Body of pancreas (tissue), 4 donors: ENCODE data around the gene ZNF273. TPM values are rescaled to one million over a fixed set of nuclear protein-coding genes. Genes with fewer than 3 reads are reported as not detected.
A peak's percentile ranks its signal among the peaks of the same experiment; 100 is the strongest.

ENCODE experiments used
- ATAC-seq: fragments of 150-250 bp; one replicate; pipeline ENCODE4 v1.9.1; 2016
- DNase-seq, 4 donors: peaks; one replicate each; pipeline ENCODE4 v3.0.0-alpha.2; 2019
- H3K27ac ChIP-seq, 4 donors: fragments of 200-600 bp; sonication (generic); 1 replicate in 3 of 4; 2 replicates in 1 of 4; pipeline versions ENCODE4 v1.5.1 to v1.6.1; 2016 to 2019; ENCODE audit warnings: mild to moderate bottlenecking in 1 of 4, mixed read lengths in 1 of 4, moderate library complexity in 1 of 4
- H3K27me3 ChIP-seq, 2 donors: fragments of 200-600 bp; sonication (generic); one replicate each; pipeline ENCODE4 v1.6.0; 2016; ENCODE audit warnings: mild to moderate bottlenecking in 1 of 2
- H3K36me3 ChIP-seq, 2 donors: fragments of 200-600 bp; sonication (generic); replicated peaks in 1 of 2; 2 replicates each; pipeline ENCODE4 v1.5.1; 2016; ENCODE audit warnings: low read depth in 2 of 2; ENCODE audit not compliant: insufficient read depth in 1 of 2
- H3K4me1 ChIP-seq: fragments of 200-600 bp; sonication (generic); one replicate; pipeline ENCODE4 v1.6.0; 2016
- H3K4me3 ChIP-seq, 2 donors: fragments of 200-600 bp; sonication (generic); 1 replicate in 1 of 2; 2 replicates in 1 of 2; pipeline ENCODE4 v1.5.1; 2016 to 2019
- H3K9me3 ChIP-seq, 3 donors: fragments of 200-600 bp; sonication (generic); 1 replicate in 2 of 3; 2 replicates in 1 of 3; pipeline ENCODE4 v1.5.1; 2016
- CTCF ChIP-seq, 7 experiments: fragments of 450-650 bp in 4 of 7; fragments of 200-600 bp in 3 of 7; sonication (generic) in 3 of 7; IDR thresholded peaks; one replicate each; pipeline ENCODE4 v1.5.1; 2016 to 2019; ENCODE audit warnings: antibody characterized with exemption in 7 of 7
- POLR2A ChIP-seq, 3 donors: fragments of 450-650 bp; IDR thresholded peaks; one replicate each; pipeline ENCODE4 v1.6.1; 2016; ENCODE audit warnings: antibody characterized with exemption in 3 of 3, mild to moderate bottlenecking in 2 of 3
- WGBS, 2 donors: methylation state at CpG; one replicate each; pipeline ENCODE4 v1.1.5; 2017; 5-methylcytosine and 5-hydroxymethylcytosine counted together
- intact Hi-C: fragments of 100-400 bp; cut with DNase I; formaldehyde crosslinking; loops from one replicate; pipeline ENCODE4 v1.15.1; 2023
- total RNA-seq, 2 donors: library from RNA; depleted of rRNA; stranded (reverse); fragments of >200 nt; gene quantifications; one replicate each; pipeline ENCODE4 v1.1.0, GENCODE V29; 2016

Gene ZNF273
- total RNA-seq, 2 donors from 2014 or later, result 4.2 to 19.4 TPM

DNA sequence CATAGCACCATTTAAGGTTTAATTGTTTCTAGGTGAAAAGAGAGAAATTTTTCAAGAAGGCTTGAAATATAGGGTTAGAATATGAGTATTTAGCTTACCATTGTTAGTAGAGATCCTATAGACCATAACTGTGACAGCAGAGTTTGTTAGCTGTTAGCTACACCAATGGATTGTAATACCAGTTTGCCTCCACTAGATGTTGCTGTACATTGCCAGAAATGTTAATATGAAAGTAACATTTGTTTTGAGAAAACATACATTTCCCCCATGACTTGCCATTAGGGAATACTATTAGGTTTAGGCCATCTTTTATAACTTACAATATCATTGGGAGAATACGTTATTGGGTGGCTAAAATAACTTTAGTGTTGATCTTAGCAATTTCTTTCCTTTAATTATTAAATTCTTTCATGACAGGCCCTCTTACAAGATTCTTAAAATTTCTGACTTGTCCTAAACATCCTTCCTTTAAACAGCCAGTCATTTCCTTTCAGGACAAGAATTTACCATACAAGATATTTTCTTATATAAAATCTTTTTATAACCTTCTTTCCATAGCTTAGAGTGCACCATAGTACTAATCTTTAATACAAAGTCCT, 48.3 kb downstream of the ZNF273 start:
- WGBS, 2 donors, result 2 to 3% methylated on average over 1 of the region's 1 CpG
- Histone ChIP-seq H3K36me3 (no peaks in the 10 kb centered on the region), H3K27me3 (peaks cover 0 to 6% of the 10 kb centered on the region in 2 donors), H3K9me3 (no peaks in the 10 kb centered on the region), H3K27ac (no peak overlapping the region), H3K4me1 (peaks cover 12% of the 10 kb centered on the region), H3K4me3 (no peak overlapping the region)
- DNase-seq (peak in 1 of 4 donors; percentile 37), ATAC-seq (peak; percentile 70)
- intact Hi-C loops, result no loop called here
- TF ChIP-seq POLR2A (IDR thresholded peaks at IDR 0.05) (no peak), CTCF (IDR thresholded peaks at IDR 0.05) (peak; percentile 55 to 87 (median 84))

DNA sequence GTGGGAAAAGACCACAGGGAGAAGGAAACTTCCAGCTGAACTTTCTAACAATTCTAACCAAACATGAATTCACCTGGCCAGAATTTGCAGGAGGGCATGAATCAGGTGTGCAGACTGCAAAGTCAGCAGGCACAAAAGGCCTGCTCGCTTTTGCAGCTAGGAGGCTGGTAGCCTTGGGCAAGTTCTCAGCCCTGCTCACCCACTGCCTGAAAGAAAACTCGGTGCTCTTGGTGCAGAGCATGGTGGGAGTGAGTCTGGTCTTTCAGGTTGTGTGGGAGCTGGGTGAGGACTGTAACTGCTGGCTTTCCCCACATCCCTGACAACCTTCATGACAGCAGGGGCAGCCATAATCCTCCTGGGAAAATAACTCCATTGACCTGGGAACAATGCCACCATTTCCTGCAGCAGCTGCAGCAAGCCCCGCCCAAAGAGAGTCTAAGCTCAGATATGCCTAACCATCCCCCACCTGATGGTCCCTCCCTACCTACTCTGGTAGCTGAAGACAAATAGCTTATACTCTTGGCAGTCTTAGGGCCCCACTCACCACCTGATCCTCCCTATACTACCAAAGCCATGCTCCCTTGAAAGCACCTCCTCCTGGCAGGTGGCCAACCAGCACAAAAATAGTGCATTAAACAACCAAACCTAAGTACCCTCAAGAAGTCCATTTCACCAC, 56.1 kb downstream of the ZNF273 start:
- no peaks in the 10 kb centered on the region for H3K4me1 ChIP-seq
- ATAC-seq (no peak), DNase-seq (no peak)
- no peaks in the 10 kb centered on the region for H3K9me3 ChIP-seq
- no peak overlapping the region for H3K4me3 ChIP-seq
- no peak overlapping the region for H3K27ac ChIP-seq
- H3K27me3 ChIP-seq, result no peaks in the 10 kb centered on the region
- no peaks in the 10 kb centered on the region for H3K36me3 ChIP-seq
- WGBS, 2 donors, result 74 to 87% methylated on average over 3 of the region's 3 CpGs
- TF ChIP-seq POLR2A (IDR thresholded peaks at IDR 0.05), result no peak
- TF ChIP-seq CTCF (IDR thresholded peaks at IDR 0.05), result no peak
- intact Hi-C loops, result loop anchor here (5.0 kb wide), 1 partner anchor 263 kb away; no protein-coding TSS in a partner anchor

DNA sequence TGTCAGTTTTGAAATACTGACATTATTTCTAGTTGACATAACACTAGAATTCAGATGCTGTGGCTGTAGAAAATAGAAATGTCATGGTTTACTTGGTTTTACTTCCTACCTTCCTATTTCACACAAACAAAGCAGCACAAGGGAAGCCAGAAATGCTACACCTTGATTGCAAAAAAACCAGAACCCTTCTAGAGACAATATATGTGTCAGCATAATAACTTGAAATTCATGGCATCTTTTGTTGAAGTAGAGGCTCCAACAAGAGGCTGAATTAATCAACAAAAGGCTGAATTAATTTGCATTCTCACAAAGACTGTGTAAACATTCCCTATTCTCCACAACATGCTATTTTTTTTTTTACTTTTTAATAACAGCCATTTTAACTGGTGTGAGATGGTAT, 62.5 kb downstream of the ZNF273 start:
- TF ChIP-seq CTCF (IDR thresholded peaks at IDR 0.05), result no peak
- TF ChIP-seq POLR2A (IDR thresholded peaks at IDR 0.05), result no peak
- DNase-seq, result no peak
- no peaks in the 10 kb centered on the region for H3K27me3 ChIP-seq
- ATAC-seq, result no peak
- H3K4me1 ChIP-seq, result no peaks in the 10 kb centered on the region
- H3K4me3 ChIP-seq, result no peak overlapping the region
- H3K9me3 ChIP-seq, result no peaks in the 10 kb centered on the region
- no peaks in the 10 kb centered on the region for H3K36me3 ChIP-seq
- no peak overlapping the region for H3K27ac ChIP-seq
- intact Hi-C loops, result no loop called here

DNA sequence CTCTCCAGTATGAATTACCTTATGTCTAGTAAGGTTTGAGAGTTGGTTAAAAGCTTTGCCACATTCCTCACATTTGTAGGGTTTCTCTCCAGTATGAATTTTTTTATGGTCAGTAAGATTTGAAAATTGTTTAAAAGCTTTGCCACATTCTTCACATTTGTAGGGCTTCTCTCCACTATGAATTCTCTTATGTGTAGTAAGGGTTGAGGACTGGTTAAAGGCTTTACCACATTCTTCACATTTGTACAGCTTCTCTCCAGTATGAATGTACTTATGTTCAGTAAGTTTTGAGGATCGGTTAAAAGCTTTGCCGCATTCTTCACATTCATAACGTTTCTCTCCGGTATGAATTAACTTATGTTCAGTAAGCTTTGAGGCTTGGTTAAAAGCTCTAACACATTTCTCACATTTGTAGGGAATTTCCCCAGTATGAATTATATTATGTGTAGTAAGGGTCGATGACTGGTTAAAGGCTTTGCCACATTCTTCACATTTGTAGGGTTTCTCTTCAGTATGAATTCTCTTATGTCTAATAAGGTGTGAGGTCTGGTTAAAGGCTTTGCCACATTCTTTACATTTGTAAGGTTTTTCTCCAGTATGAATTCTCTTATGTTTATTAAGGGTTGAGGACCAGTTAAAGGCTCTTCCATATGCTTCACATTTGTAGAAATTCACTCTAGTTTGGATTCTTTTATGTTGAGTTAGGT, 75.6 kb downstream of the ZNF273 start:
- Histone ChIP-seq H3K4me3 (no peak overlapping the region), H3K36me3 (peaks cover 13% of the 10 kb centered on the region in 2 donors), H3K27me3 (no peaks in the 10 kb centered on the region), H3K27ac (no peak overlapping the region), H3K9me3 (peaks cover 0 to 27% (median 0%) of the 10 kb centered on the region in 3 donors), H3K4me1 (no peaks in the 10 kb centered on the region)
- 95 to 97% methylated on average over 5 of the region's 5 CpGs for WGBS, 2 donors
- DNase-seq (no peak), ATAC-seq (no peak)
- TF ChIP-seq POLR2A (IDR thresholded peaks at IDR 0.05) (no peak), CTCF (IDR thresholded peaks at IDR 0.05) (no peak)
- intact Hi-C loops, result no loop called here

Other genes with a start within 250 kb of the ZNF273 start
- 1 to 10 TPM; 2.3 to 3.6 TPM for gene ZNF107, start 237.1 kb upstream of the ZNF273 start, total RNA-seq
- gene ZNF138, start 108.8 kb upstream of the ZNF273 start, total RNA-seq, result 10 to 100 TPM in 1 of 2 donors, 1 to 10 TPM in 1; 4.9 to 10.4 TPM
- 10 to 100 TPM in 1 of 2 donors, 1 to 10 TPM in 1; 6.9 to 11.2 TPM for gene ZNF117, start 87.8 kb downstream of the ZNF273 start, total RNA-seq
- 10 to 100 TPM in 1 of 2 donors, 1 to 10 TPM in 1; 9.2 to 16.6 TPM for gene ERV3-1, start 103.4 kb downstream of the ZNF273 start, total RNA-seq